Liver (tissue), 3 donors: ENCODE measurements around the gene PRSS23.

Experiments used
- JUND ChIP-seq, 2 donors: IDR thresholded peaks; 2 replicates each; pipeline ENCODE4 v1.6.1; 2016; ENCODE audit warnings: antibody characterized with exemption in 2 of 2
- NR2F2 ChIP-seq: IDR thresholded peaks from 2 replicates; pipeline ENCODE4 v1.6.1; 2016; ENCODE audit warnings: antibody characterized with exemption
- REST ChIP-seq: IDR thresholded peaks from 2 replicates; pipeline ENCODE4 v1.6.1; 2016; ENCODE audit warnings: antibody characterized with exemption, mild to moderate bottlenecking
- SP1 ChIP-seq: IDR thresholded peaks from 2 replicates; pipeline ENCODE4 v1.6.1; 2018; ENCODE audit warnings: antibody characterized with exemption, mild to moderate bottlenecking
- TAF1 ChIP-seq: conservative IDR thresholded peaks from 2 replicates; pipeline ENCODE4 v1.6.1; 2016; ENCODE audit warnings: antibody characterized with exemption, mild to moderate bottlenecking
- TF ChIP-seq, protein P1 (sequence below): fragments of 150-350 bp; IDR thresholded peaks from 2 replicates; pipeline ENCODE4 v1.5.1; 2017; ENCODE audit warnings: improper control_type of control experiment, low read depth, low read length; ENCODE audit not compliant: missing input control
- donor health status: healthy.
- donor health status: healthy.

DNA sequence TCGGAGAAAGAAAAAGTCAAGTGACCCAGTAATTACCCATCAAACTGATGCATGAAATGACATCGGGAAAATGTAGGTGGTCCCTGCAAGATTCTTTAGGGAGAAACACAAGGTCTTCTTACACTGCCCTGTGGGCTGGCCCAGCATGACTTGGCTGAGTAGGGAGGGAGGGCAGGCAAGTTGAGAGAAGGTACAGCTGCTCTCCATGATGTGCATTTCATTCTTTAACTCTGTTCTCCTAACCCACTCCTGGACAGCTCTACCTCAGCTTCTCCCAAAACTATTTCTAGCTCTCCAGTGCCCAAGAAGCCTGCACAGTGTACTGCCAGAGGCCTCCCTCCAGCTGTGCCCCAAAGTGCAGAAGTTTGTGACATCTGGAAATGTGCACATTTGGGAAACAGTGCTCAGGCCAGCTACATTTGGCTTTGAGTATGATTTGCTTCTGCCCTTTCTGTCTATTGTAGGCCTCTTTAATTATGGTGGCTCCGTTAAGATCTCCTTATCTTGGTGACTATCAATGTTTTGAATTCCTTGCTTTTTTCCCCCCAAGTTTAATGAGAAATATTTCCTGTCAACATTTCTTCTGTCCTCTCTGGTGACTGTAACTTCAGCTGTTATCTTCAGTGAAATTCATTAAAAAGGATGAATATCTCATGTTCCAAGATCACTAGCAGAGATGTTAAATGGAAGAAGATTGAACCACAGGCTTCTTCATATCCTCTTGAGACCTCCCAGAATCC is 26.7 kb upstream of the PRSS23 start:
- TF ChIP-seq JUND (IDR thresholded peaks at IDR 0.05), result no peak
- no peak for TF ChIP-seq TAF1
- TF ChIP-seq REST, result no peak
- TF ChIP-seq, protein P1, sequence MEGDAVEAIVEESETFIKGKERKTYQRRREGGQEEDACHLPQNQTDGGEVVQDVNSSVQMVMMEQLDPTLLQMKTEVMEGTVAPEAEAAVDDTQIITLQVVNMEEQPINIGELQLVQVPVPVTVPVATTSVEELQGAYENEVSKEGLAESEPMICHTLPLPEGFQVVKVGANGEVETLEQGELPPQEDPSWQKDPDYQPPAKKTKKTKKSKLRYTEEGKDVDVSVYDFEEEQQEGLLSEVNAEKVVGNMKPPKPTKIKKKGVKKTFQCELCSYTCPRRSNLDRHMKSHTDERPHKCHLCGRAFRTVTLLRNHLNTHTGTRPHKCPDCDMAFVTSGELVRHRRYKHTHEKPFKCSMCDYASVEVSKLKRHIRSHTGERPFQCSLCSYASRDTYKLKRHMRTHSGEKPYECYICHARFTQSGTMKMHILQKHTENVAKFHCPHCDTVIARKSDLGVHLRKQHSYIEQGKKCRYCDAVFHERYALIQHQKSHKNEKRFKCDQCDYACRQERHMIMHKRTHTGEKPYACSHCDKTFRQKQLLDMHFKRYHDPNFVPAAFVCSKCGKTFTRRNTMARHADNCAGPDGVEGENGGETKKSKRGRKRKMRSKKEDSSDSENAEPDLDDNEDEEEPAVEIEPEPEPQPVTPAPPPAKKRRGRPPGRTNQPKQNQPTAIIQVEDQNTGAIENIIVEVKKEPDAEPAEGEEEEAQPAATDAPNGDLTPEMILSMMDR, result no peak
- TF ChIP-seq NR2F2, result no peak
- TF ChIP-seq SP1, result no peak
